ENCODE results near the gene LEF1.

Gene LEF1

DNA sequence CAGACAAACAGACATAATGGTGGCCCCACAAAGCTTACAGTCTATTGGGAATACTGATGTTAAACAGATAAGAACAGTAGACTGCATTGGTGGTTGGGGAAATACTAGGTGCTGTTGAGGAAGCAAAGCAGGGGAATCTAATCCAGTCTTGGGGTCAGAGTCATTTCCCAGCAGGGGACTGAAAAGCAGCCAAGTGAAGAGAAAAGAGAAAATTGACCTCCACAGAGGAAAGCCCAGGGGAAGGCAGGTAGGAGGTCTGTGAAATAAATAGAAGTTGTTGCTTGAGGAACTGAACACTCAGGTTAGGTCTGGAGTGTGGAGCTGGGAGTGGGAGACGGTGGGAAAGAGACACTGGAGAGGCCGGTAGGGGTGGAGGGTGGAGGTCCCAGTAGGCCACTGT is 33.0 kb upstream of the LEF1 start:
- Histone ChIP-seq H3K27ac (ENCODE audit: low read depth in 2 of 2, low read length in 2 of 2) (no peak overlapping the region), H3K9me3 (ENCODE audit: control insufficient read depth in 2 of 2, low read length in 2 of 2) (no peaks in the 10 kb centered on the region), H3K4me1 (ENCODE audit: control insufficient read depth in 2 of 2, insufficient read depth in 2 of 2, low read length in 2 of 2) (no peaks in the 10 kb centered on the region), H3K4me3 (ENCODE audit: low read length in 2 of 2) (no peak overlapping the region), H3K36me3 (ENCODE audit: control insufficient read depth in 2 of 2, insufficient read depth in 2 of 2, low read length in 2 of 2) (no peaks in the 10 kb centered on the region), H3K27me3 (ENCODE audit: control insufficient read depth in 2 of 2, insufficient read depth in 2 of 2, low read length in 2 of 2) (no peaks in the 10 kb centered on the region), H3K9ac (ENCODE audit: low read depth in 1 of 2, low read length in 2 of 2) (no peak overlapping the region)

DNA sequence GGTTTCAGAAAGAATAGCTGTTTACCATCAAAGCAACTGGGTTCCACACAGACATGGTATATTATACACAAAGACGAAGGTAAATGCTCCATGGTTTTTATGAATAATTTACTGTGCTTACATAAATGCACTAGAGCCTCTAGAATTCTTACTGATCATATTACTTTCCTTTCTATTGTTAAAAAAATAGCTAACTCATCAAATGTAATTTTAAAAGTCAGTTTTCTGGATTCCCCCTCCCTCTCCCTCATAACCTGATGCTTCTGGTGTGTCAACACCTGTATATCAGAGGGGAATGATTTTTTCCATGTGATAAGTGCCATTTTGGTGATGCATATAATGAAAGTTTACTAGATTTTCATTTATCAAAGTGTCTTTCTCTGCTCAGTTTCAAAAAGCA is 31.1 kb upstream of the LEF1 start:
- Histone ChIP-seq H3K27ac (ENCODE audit: low read depth in 2 of 2, low read length in 2 of 2) (no peak overlapping the region), H3K9ac (ENCODE audit: low read depth in 1 of 2, low read length in 2 of 2) (no peak overlapping the region), H3K4me1 (ENCODE audit: control insufficient read depth in 2 of 2, insufficient read depth in 2 of 2, low read length in 2 of 2) (no peaks in the 10 kb centered on the region), H3K36me3 (ENCODE audit: control insufficient read depth in 2 of 2, insufficient read depth in 2 of 2, low read length in 2 of 2) (no peaks in the 10 kb centered on the region), H3K9me3 (ENCODE audit: control insufficient read depth in 2 of 2, low read length in 2 of 2) (no peaks in the 10 kb centered on the region), H3K27me3 (ENCODE audit: control insufficient read depth in 2 of 2, insufficient read depth in 2 of 2, low read length in 2 of 2) (no peaks in the 10 kb centered on the region), H3K4me3 (ENCODE audit: low read length in 2 of 2) (no peak overlapping the region)

DNA sequence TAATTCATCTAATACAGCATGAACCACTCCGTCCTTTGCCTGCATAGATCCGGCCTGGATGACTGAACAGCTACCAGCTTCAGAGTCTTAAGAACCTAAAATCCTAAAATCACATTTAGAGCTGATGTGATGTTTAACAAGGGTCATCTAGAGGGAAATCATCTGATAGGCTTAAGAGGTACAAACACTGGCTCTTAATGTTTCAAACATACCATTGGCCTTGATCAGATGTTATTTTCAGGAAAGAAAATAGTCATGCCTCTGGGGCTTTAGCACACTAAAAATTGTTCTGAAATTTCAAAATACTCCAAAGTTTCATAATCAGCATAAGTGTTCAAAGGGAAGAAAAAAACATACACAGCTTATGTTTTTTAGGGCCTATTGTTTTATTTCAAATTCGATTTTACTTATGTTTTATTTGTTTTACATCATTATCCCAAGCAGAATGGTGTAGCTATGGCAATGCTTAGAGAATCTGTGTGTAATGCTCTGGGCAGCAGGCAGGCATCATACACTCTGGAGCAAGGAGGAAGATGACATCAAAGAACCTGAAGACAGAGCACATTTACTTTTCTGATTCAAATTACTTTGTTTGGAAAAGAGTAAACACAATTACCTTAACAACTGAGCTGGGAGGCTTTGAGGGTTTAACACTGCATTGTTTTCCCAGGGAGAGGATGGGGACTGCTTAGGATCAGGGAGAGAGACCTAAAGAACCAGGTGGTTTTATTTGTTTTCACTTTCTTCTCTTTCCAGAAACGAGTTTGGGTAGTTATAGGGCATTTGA is 25.3 kb upstream of the LEF1 start:
- no peak overlapping the region for H3K9ac ChIP-seq (ENCODE audit: low read depth in 1 of 2, low read length in 2 of 2)
- H3K27me3 ChIP-seq (ENCODE audit: control insufficient read depth in 2 of 2, insufficient read depth in 2 of 2, low read length in 2 of 2): no peaks in the 10 kb centered on the region
- no peak overlapping the region for H3K27ac ChIP-seq (ENCODE audit: low read depth in 2 of 2, low read length in 2 of 2)
- H3K9me3 ChIP-seq (ENCODE audit: control insufficient read depth in 2 of 2, low read length in 2 of 2): no peaks in the 10 kb centered on the region
- no peaks in the 10 kb centered on the region for H3K36me3 ChIP-seq (ENCODE audit: control insufficient read depth in 2 of 2, insufficient read depth in 2 of 2, low read length in 2 of 2)
- H3K4me1 ChIP-seq (ENCODE audit: control insufficient read depth in 2 of 2, insufficient read depth in 2 of 2, low read length in 2 of 2): no peaks in the 10 kb centered on the region
- H3K4me3 ChIP-seq (ENCODE audit: low read length in 2 of 2): no peak overlapping the region

DNA sequence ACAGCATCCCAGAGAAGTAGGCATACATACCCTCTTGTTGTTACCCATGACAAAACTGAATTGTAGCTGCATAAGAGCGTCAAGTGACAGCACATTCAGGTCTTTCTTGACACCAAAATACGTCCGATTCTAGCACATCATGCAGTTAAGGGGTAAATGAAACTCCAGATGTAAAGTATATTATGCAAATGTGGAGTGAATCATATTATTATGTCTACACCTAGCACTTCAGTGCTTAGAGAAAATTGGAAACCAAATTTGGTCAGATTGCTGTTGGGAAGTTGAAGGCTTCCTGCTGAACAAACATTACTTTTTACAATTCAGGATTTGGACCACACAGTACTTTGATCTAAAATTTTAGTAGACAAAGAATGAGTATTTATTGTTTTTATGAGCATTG is 24.2 kb upstream of the LEF1 start:
- no peaks in the 10 kb centered on the region for H3K36me3 ChIP-seq (ENCODE audit: control insufficient read depth in 2 of 2, insufficient read depth in 2 of 2, low read length in 2 of 2)
- H3K9ac ChIP-seq (ENCODE audit: low read depth in 1 of 2, low read length in 2 of 2): no peak overlapping the region
- H3K4me3 ChIP-seq (ENCODE audit: low read length in 2 of 2): no peak overlapping the region
- no peak overlapping the region for H3K27ac ChIP-seq (ENCODE audit: low read depth in 2 of 2, low read length in 2 of 2)
- no peaks in the 10 kb centered on the region for H3K27me3 ChIP-seq (ENCODE audit: control insufficient read depth in 2 of 2, insufficient read depth in 2 of 2, low read length in 2 of 2)
- H3K9me3 ChIP-seq (ENCODE audit: control insufficient read depth in 2 of 2, low read length in 2 of 2): no peaks in the 10 kb centered on the region
- no peaks in the 10 kb centered on the region for H3K4me1 ChIP-seq (ENCODE audit: control insufficient read depth in 2 of 2, insufficient read depth in 2 of 2, low read length in 2 of 2)

DNA sequence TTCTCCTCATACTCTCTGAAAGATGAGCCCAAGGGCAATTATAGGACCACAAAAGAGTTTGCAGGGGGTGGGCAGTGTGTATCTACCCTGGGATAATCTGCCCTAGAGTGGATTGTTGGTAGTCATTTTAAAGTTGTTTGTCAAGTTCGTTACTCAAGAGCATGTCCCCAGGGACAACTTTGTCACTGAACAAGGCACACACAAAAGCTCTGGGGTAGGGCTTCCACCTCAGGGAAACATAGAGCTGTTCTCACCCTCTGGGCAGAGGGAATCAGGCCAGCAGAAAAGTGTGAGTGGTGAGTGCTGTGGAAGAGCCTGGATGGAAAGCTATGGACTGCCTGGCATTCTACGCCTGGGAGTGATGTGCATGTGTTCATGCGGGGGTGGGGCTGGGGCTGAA is 23.3 kb upstream of the LEF1 start:
- no peaks in the 10 kb centered on the region for H3K4me1 ChIP-seq (ENCODE audit: control insufficient read depth in 2 of 2, insufficient read depth in 2 of 2, low read length in 2 of 2)
- no peaks in the 10 kb centered on the region for H3K9me3 ChIP-seq (ENCODE audit: control insufficient read depth in 2 of 2, low read length in 2 of 2)
- H3K36me3 ChIP-seq (ENCODE audit: control insufficient read depth in 2 of 2, insufficient read depth in 2 of 2, low read length in 2 of 2): no peaks in the 10 kb centered on the region
- H3K4me3 ChIP-seq (ENCODE audit: low read length in 2 of 2): no peak overlapping the region
- H3K9ac ChIP-seq (ENCODE audit: low read depth in 1 of 2, low read length in 2 of 2): no peak overlapping the region
- H3K27ac ChIP-seq (ENCODE audit: low read depth in 2 of 2, low read length in 2 of 2): no peak overlapping the region
- no peaks in the 10 kb centered on the region for H3K27me3 ChIP-seq (ENCODE audit: control insufficient read depth in 2 of 2, insufficient read depth in 2 of 2, low read length in 2 of 2)

DNA sequence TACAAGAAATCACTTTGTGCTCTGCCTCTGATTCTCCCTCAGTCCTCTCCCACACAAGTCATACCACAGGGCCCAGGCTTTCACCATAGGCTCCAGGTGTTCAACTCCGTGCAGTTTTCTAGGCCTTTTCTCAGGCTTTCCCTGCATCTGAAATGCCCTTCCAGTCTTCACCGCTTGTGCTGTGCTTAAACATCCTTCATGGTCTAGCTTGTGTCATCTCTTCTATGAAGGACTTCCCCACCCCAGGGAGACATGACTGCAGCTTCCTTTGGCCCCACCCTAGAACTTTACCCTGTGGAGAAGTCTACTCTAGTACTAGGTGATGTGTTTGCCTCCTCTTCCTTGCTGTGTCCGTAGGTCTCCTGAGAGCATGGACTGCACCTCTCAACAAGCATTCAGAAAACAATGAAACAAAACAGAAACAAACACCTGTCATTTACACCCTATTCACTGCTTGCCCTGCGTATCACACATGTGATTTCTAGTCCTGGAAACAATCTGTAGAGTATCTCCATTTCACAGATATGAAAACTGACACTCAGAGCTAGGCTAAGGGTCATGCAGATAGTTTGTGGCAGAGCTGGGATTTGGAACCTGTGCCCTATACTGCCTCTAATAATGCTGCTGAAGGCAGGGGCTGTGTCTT is 22.7 kb upstream of the LEF1 start:
- Histone ChIP-seq H3K4me1 (ENCODE audit: control insufficient read depth in 2 of 2, insufficient read depth in 2 of 2, low read length in 2 of 2) (no peaks in the 10 kb centered on the region), H3K9ac (ENCODE audit: low read depth in 1 of 2, low read length in 2 of 2) (no peak overlapping the region), H3K27me3 (ENCODE audit: control insufficient read depth in 2 of 2, insufficient read depth in 2 of 2, low read length in 2 of 2) (no peaks in the 10 kb centered on the region), H3K27ac (ENCODE audit: low read depth in 2 of 2, low read length in 2 of 2) (no peak overlapping the region), H3K36me3 (ENCODE audit: control insufficient read depth in 2 of 2, insufficient read depth in 2 of 2, low read length in 2 of 2) (no peaks in the 10 kb centered on the region), H3K9me3 (ENCODE audit: control insufficient read depth in 2 of 2, low read length in 2 of 2) (no peaks in the 10 kb centered on the region), H3K4me3 (ENCODE audit: low read length in 2 of 2) (no peak overlapping the region)

DNA sequence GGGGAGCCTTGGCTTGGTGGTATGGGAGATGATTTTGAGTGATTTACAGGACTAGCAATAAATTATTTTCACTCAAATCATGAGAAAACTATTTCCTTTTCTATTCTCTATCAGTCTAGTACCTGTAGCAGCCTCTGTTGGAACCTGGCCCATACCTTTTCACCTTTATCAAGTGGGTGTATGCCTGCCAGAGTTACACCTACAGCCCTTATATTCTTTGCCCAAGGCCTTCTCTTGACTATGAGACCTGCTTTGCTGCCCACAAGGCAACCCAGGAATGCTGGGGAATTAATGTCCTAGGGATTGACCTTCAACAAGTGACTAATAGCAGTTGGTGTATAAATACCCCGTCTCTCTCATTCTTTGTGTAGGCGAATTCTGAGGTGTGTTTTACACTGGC is 20.0 kb upstream of the LEF1 start:
- Histone ChIP-seq H3K4me1 (ENCODE audit: control insufficient read depth in 2 of 2, insufficient read depth in 2 of 2, low read length in 2 of 2) (no peaks in the 10 kb centered on the region), H3K36me3 (ENCODE audit: control insufficient read depth in 2 of 2, insufficient read depth in 2 of 2, low read length in 2 of 2) (no peaks in the 10 kb centered on the region), H3K27me3 (ENCODE audit: control insufficient read depth in 2 of 2, insufficient read depth in 2 of 2, low read length in 2 of 2) (no peaks in the 10 kb centered on the region), H3K27ac (ENCODE audit: low read depth in 2 of 2, low read length in 2 of 2) (no peak overlapping the region), H3K9ac (ENCODE audit: low read depth in 1 of 2, low read length in 2 of 2) (no peak overlapping the region), H3K9me3 (ENCODE audit: control insufficient read depth in 2 of 2, low read length in 2 of 2) (no peaks in the 10 kb centered on the region), H3K4me3 (ENCODE audit: low read length in 2 of 2) (no peak overlapping the region)

DNA sequence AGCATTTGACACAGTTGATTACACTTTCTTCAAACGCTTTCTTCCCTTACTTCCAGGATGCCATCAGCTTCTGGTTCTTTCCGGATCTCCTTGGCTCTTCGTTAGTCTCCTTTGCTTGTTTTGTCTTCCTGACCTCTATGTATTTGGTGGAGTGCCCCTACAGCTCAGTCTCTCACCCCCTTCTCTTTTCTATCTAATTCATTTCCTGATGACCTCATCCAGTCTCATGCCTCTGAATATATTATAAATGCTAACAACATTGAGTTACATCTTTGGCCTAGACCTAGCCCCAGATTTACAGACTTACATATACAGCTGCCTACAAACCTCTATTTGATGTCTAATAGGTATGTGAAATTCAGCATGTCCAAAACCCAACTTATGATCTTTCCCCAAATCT is 16.5 kb upstream of the LEF1 start:
- Histone ChIP-seq H3K27me3 (ENCODE audit: control insufficient read depth in 2 of 2, insufficient read depth in 2 of 2, low read length in 2 of 2) (no peaks in the 10 kb centered on the region), H3K4me3 (ENCODE audit: low read length in 2 of 2) (no peak overlapping the region), H3K36me3 (ENCODE audit: control insufficient read depth in 2 of 2, insufficient read depth in 2 of 2, low read length in 2 of 2) (no peaks in the 10 kb centered on the region), H3K9ac (ENCODE audit: low read depth in 1 of 2, low read length in 2 of 2) (no peak overlapping the region), H3K4me1 (ENCODE audit: control insufficient read depth in 2 of 2, insufficient read depth in 2 of 2, low read length in 2 of 2) (no peaks in the 10 kb centered on the region), H3K27ac (ENCODE audit: low read depth in 2 of 2, low read length in 2 of 2) (no peak overlapping the region), H3K9me3 (ENCODE audit: control insufficient read depth in 2 of 2, low read length in 2 of 2) (no peaks in the 10 kb centered on the region)

DNA sequence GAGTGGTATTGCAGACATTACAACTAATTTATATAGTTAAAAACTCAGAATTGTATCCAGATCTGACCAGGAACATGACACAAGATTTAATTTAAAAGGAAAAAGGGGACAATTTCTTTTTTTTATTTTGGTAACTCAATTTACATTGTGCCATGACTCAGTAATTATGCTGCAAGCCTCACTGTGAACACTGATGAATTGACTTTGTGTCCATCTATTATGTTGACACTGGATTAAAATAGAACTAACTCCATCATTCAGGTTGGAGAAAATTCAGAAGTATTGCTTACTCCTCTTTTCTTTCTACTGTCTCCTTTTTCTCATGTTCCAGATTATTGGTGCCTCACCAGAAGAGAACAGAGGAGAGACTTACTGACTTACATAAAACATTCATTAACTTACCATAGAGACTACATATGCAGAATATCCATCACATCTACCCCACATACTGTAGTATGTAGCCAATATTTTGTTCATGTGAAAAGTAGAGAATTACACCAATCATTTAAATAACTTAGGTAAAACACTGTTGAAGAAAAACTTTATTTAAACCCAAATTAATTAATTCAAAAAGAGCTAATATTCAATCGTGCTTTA is 15.8 kb upstream of the LEF1 start:
- no peaks in the 10 kb centered on the region for H3K9me3 ChIP-seq (ENCODE audit: control insufficient read depth in 2 of 2, low read length in 2 of 2)
- no peak overlapping the region for H3K4me3 ChIP-seq (ENCODE audit: low read length in 2 of 2)
- H3K9ac ChIP-seq (ENCODE audit: low read depth in 1 of 2, low read length in 2 of 2): no peak overlapping the region
- H3K36me3 ChIP-seq (ENCODE audit: control insufficient read depth in 2 of 2, insufficient read depth in 2 of 2, low read length in 2 of 2): no peaks in the 10 kb centered on the region
- H3K4me1 ChIP-seq (ENCODE audit: control insufficient read depth in 2 of 2, insufficient read depth in 2 of 2, low read length in 2 of 2): no peaks in the 10 kb centered on the region
- H3K27me3 ChIP-seq (ENCODE audit: control insufficient read depth in 2 of 2, insufficient read depth in 2 of 2, low read length in 2 of 2): no peaks in the 10 kb centered on the region
- no peak overlapping the region for H3K27ac ChIP-seq (ENCODE audit: low read depth in 2 of 2, low read length in 2 of 2)

DNA sequence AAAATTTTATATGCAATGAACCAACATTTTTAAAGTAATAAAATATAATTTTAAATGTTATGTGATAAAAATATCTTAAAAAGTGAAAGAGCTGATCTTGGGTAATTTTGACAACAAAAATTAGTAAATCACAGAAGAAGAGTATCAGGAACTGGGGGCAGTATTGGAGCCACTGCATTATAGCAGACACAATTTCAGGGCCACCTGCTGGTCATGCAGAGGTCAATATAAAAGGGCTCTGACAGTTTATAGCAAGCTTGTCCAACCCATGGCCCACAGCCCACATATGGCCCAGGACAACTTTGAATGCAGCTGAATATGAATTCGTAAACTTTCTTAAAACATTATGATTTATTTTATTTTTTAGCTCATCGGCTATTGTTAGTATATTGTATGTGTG is 13.0 kb upstream of the LEF1 start:
- H3K27me3 ChIP-seq (ENCODE audit: control insufficient read depth in 2 of 2, insufficient read depth in 2 of 2, low read length in 2 of 2): no peaks in the 10 kb centered on the region
- H3K4me3 ChIP-seq (ENCODE audit: low read length in 2 of 2): no peak overlapping the region
- H3K4me1 ChIP-seq (ENCODE audit: control insufficient read depth in 2 of 2, insufficient read depth in 2 of 2, low read length in 2 of 2): no peaks in the 10 kb centered on the region
- H3K9me3 ChIP-seq (ENCODE audit: control insufficient read depth in 2 of 2, low read length in 2 of 2): no peaks in the 10 kb centered on the region
- H3K36me3 ChIP-seq (ENCODE audit: control insufficient read depth in 2 of 2, insufficient read depth in 2 of 2, low read length in 2 of 2): no peaks in the 10 kb centered on the region
- H3K27ac ChIP-seq (ENCODE audit: low read depth in 2 of 2, low read length in 2 of 2): no peak overlapping the region
- H3K9ac ChIP-seq (ENCODE audit: low read depth in 1 of 2, low read length in 2 of 2): no peak overlapping the region
